Measurements from ENCODE around the gene DDI1. TPM values are rescaled to one million over a fixed set of nuclear protein-coding genes. Genes with fewer than 3 reads are reported as not detected.

The DDI1 gene
- total and polyA plus RNA-seq, 10 of the 15 experiments (the other 5 are each of a cell fraction or from before 2014, with no cell fraction given): not detected

DNA sequence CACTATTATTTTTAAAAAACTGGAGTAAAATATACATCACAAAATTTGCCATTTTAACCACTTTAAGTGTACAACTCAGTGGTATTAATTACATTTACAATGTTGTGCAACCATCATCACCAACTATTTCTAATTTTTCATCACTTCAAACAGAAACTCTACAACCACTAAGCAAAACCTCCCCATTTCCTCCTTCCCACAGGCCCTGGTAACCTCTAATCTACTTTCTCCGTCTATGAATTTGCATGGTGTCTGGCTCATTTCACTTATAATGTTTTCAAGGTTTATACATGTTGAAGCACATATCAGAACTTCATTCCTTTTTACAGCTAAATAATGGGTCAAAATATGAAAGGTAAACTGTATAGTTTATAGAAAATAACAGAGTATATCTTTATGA, 24.4 kb downstream of the DDI1 start (continued):
- no peak for TF ChIP-seq CREM (IDR thresholded peaks at IDR 0.05; ENCODE audit: low read depth)
- no peak for TF ChIP-seq SMAD1 (IDR thresholded peaks at IDR 0.05; ENCODE audit: low read depth, partially characterized antibody)
- TF ChIP-seq YY1 (IDR thresholded peaks at IDR 0.05; ENCODE audit: low read depth, low read length): no peak
- TF ChIP-seq, protein P1, sequence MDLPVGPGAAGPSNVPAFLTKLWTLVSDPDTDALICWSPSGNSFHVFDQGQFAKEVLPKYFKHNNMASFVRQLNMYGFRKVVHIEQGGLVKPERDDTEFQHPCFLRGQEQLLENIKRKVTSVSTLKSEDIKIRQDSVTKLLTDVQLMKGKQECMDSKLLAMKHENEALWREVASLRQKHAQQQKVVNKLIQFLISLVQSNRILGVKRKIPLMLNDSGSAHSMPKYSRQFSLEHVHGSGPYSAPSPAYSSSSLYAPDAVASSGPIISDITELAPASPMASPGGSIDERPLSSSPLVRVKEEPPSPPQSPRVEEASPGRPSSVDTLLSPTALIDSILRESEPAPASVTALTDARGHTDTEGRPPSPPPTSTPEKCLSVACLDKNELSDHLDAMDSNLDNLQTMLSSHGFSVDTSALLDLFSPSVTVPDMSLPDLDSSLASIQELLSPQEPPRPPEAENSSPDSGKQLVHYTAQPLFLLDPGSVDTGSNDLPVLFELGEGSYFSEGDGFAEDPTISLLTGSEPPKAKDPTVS (IDR thresholded peaks at IDR 0.05; ENCODE audit: low read depth, low read length): no peak
- TF ChIP-seq SP1 (IDR thresholded peaks at IDR 0.05; ENCODE audit: low read depth, low read length): no peak
- no peak for TF ChIP-seq ZNF24 (IDR thresholded peaks at IDR 0.05)
- TF ChIP-seq WRNIP1 (IDR thresholded peaks at IDR 0.05; ENCODE audit: borderline replicate concordance, low read depth, low read length): no peak

DNA sequence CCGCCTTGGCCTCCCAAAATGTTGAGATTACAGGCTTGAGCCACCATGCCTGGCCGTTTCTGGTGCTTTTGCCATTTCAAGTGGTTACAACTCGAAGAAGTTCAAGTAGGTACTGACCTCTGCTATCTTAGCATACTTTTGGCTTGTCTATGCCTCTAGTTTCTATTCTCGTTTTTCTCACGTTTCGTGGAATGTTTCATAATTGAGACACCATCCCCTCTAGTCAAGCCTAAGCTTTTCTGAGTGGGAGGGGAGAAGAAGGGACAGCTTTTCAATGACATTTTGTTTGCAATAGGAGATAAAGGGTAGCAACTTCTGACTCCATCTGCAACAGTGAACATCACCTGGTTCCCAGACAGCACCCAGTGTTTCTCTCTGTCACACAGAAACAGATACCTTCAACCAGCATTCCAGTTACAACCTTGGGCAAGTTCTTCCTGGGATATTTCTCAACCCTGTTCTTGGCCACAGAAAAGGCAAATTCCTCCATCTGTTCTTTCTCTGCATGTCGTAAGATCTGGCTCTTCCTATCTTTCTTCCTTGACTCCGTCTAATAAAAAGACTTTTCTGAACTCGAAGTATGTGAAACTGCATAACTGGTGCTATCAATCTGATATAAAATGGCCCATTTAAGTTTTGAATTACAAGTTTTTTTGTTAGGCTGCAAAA, 25.5 kb downstream of the DDI1 start:
- CTCF ChIA-PET: no interaction called here
- Histone ChIP-seq H2AFZ (ENCODE audit: control insufficient read depth, low read depth, low read length) (no peak overlapping the region), H3K4me3 (no peak overlapping the region), H3K9ac (ENCODE audit: control insufficient read depth, insufficient read depth, low read length) (no peak overlapping the region), H3K27me3 (replicated peaks in 1 of 2; ENCODE audit: control insufficient read depth in 2 of 2, insufficient read depth in 2 of 2, low read length in 1 of 2) (no peaks in the 10 kb centered on the region), H3K27ac (ENCODE audit: control insufficient read depth, insufficient read depth) (no peak overlapping the region), H3K4me1 (ENCODE audit: control insufficient read depth, insufficient read depth, low read length) (no peaks in the 10 kb centered on the region), H3K36me3 (ENCODE audit: control insufficient read depth in 2 of 2, insufficient read depth in 2 of 2, low read length in 1 of 2) (no peaks in the 10 kb centered on the region), H3K9me3 (replicated peaks; ENCODE audit: control insufficient read depth, insufficient read depth, low read length) (no peaks in the 10 kb centered on the region; the same call in 2 of the 3 replicates), H3K4me2 (ENCODE audit: control insufficient read depth, insufficient read depth) (no peak overlapping the region), H3K79me2 (ENCODE audit: control insufficient read depth, insufficient read depth, low read length) (no peaks in the 10 kb centered on the region), H4K20me1 (ENCODE audit: control insufficient read depth, insufficient read depth) (no peaks in the 10 kb centered on the region)
- DNase-seq (ENCODE audit: low read depth, low spot score) (no peak), ATAC-seq (no peak), FAIRE-seq (no peak)
- BruUV-seq (replicated peaks): no TSS peak
- WGBS (ENCODE audit: insufficient coverage, insufficient replicate concordance, low lambda C conversion rate, missing lambda C conversion rate): 43% methylated on average over 9 of the region's 9 CpGs
- intact Hi-C loops (cut with micrococcal nuclease; ENCODE audit: unreplicated experiment) (no loop called here), in situ Hi-C loops (cut with MboI) (no loop called here)
- RAD21 ChIA-PET (ENCODE audit: unreplicated experiment): no interaction called here
- SMC1A ChIA-PET (ENCODE audit: uncharacterized antibody, unreplicated experiment): no interaction called here
- POLR2A ChIA-PET: interaction anchor here (0.6 kb wide), 1 partner anchor 131 kb away, joined by 3 read pairs; no protein-coding TSS in a partner anchor
- no peak for TF ChIP-seq YBX1 (IDR thresholded peaks at IDR 0.05)
- no peak for TF ChIP-seq TAF1 (IDR thresholded peaks at IDR 0.05; ENCODE audit: borderline replicate concordance, low read depth, low read length)
- no peak for TF ChIP-seq SMAD1 (IDR thresholded peaks at IDR 0.05; ENCODE audit: low read depth, partially characterized antibody)
- TF ChIP-seq SREBF1 (IDR thresholded peaks at IDR 0.05; ENCODE audit: low read length): no peak
- TF ChIP-seq SMAD5 (IDR thresholded peaks at IDR 0.05; ENCODE audit: low read depth): no peak
- no peak for TF ChIP-seq NBN (IDR thresholded peaks at IDR 0.05)
- no peak for TF ChIP-seq SUPT20H (IDR thresholded peaks at IDR 0.05; ENCODE audit: borderline replicate concordance, control insufficient read depth, low read depth, low read length)
- no peak for TF ChIP-seq CHD4 (IDR thresholded peaks at IDR 0.05)
- TF ChIP-seq, protein P2, sequence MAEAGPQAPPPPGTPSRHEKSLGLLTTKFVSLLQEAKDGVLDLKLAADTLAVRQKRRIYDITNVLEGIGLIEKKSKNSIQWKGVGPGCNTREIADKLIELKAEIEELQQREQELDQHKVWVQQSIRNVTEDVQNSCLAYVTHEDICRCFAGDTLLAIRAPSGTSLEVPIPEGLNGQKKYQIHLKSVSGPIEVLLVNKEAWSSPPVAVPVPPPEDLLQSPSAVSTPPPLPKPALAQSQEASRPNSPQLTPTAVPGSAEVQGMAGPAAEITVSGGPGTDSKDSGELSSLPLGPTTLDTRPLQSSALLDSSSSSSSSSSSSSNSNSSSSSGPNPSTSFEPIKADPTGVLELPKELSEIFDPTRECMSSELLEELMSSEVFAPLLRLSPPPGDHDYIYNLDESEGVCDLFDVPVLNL (IDR thresholded peaks at IDR 0.05; ENCODE audit: low read depth, low read length): no peak
- no peak for TF ChIP-seq RB1 (IDR thresholded peaks at IDR 0.05; ENCODE audit: borderline replicate concordance)
- TF ChIP-seq SUZ12 (IDR thresholded peaks at IDR 0.05; ENCODE audit: unreplicated experiment): no peak
- no peak for TF ChIP-seq SIX5 (IDR thresholded peaks at IDR 0.05; ENCODE audit: low read depth, low read length, severe bottlenecking)
- no peak for TF ChIP-seq JUNB (IDR thresholded peaks at IDR 0.05)
- TF ChIP-seq FOS (IDR thresholded peaks at IDR 0.05; ENCODE audit: borderline replicate concordance, extremely low read depth, insufficient read length): no peak
- no peak for TF ChIP-seq MEF2A (IDR thresholded peaks at IDR 0.05; ENCODE audit: insufficient read depth, low read depth, low read length)
- TF ChIP-seq BRCA1 (IDR thresholded peaks at IDR 0.05; ENCODE audit: low read depth, low read length): no peak
- no peak for TF ChIP-seq HDGF (IDR thresholded peaks at IDR 0.05)

All from GM12878 (cell line).